ENCODE results near the gene SCOC.
A peak's percentile ranks its signal among the peaks of the same experiment; 100 is the strongest.

The SCOC gene

DNA sequence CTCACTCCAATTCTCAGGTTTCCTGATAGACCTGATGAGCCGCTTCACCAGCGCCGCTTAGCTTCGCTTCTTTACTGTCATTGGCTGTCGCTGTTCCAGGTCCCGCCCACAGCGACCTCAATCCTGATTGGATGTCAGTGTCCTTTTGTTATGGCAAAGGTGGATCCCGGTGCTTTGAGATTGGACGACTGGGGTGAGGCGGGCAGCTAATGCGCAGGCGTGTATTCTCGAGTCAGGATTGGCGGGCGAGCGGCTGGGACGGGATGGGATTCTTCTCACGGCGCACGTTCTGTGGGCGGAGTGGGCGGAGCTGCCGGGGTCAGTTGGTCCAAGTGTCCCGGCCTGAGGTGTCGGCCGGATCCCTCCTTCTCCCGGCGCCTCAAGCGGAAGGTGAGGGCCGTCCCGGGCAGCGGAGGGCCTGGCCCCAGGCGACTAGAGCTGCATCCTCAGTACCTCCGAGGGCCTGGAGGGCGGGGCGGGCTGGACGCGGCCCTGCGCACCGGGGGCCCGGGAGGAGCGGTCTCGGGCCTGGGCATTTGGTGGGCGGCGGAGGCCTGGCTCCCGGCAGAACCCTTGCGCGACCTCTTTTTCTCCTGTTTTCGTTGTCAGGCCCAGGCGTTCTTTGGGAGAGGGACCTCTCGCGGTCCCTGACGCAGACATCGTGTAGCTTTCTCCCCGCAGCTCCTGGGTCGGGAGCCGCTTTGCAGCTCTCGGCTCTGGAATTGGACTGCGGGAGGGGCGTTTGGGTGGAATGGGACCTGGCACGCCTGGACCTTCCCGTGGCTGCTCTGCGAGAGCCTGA is at the start of gene SCOC:
Gene SCOC, plus strand, starts transcription at position 319 of the 802 bp plus-strand sequence. CDS start 5,525 bp downstream, outside the sequence.
- peak; percentile 93 for DNase-seq

DNA sequence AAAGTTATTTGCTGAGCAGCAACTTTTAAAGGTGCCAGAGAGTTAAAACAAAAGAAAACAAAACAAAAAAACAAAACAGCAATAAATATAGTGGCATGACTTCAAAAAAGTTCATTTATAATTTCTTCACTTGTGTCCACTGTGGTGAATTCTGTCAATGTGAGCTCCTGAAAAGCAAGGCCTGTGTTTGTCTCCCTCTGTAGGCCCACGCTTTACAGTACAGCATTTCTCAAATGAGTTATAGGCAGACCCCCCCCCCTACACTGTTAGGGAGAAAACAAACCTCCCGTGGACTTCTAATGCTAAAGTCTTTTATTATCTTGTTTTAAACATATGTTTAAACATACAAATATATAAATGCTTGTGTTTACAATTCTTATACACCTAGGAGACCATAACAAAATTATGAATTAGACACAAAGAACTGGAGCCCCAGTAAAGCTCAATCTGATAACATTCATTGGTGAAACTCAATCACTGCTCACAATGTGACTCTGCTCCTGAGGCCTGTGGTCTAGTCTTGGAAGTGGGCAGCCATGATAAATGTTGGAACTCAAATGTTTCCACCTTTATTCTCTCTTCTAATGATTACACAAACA is 47.0 kb upstream of the SCOC start:
- no peak for DNase-seq

DNA sequence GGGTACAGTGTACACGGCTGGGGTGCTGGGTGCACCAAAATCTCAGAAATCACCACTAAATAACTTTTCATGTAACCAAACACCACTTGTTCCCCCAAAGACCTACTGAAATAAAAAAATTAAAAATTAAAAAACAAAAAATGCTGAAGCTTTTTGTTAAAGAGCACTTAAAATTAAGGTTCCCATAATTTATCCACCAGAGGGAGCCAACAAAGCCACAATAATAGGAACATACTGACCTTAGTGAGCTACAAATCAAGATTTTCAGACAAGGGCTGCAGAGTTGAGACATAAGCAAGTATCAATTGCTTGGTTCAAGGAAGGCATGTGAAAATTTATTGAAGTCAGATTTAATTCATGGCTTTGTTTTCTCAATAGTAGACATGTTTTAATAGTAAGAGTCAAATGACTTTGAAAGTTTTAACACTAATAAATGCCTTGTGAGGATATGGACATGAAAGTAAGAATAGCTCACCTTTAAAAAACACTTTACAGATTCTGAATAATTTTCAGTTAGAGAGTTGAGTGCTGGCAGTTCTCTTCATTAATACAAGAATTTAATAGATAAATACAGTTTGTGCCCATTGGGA is 43.0 kb upstream of the SCOC start:
- no peak for DNase-seq

DNA sequence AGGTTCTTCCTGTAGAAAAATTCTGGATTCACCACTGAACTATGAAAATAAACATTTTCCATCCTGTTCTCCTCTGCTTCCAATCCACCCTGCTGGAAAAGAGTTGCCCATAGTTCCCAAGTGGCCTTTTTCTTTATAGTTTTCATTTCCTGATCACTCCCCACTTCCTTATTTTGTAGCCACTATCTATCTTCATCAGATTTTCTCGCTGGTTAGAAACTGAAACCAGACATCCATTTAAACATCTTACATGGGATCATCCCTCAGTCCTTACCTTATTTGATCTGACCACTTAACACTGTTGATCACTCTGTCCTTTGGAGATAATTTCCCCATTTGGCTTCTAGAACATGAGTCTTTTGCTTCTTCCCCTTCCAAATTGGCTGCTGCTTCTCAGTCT is 42.2 kb upstream of the SCOC start:
- no peak for DNase-seq

DNA sequence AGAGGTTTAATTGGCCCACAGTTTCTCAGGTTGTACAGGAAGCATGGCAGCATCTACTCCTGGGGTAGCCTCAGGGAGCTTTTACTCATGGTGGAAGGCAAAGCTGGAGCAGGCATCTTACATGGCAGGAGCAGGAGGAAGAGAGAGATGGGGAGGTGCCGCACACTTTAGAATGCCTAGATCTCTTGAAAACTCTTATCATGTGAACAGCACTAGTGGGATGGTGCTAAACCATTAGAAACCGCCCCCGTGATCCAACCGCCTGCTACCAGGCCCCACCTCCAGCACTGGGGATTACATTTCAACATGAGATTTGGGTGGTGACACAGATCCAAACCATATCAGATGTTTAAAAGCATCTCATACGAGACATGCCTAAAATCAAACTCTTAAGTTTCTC is 41.6 kb upstream of the SCOC start:
- no peak for DNase-seq

DNA sequence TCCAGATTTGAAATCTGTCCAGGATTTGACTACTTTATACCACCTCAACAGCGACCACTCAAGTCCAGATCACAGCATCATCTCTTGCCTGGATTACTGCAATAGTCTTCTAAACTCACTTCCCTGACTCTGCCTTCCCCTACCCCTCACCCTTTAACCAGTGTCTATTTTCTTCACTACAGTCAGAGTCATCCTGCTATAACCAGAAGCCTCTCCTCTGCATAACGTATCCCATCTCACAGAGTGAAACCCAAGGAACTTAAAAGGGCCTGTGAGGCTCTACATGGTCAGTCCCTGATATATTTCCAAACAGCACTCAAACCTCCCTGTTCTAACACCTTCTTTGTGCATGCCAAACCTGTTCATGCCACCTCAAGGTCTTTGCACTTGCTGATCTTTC is 40.7 kb upstream of the SCOC start:
- no peak for DNase-seq

DNA sequence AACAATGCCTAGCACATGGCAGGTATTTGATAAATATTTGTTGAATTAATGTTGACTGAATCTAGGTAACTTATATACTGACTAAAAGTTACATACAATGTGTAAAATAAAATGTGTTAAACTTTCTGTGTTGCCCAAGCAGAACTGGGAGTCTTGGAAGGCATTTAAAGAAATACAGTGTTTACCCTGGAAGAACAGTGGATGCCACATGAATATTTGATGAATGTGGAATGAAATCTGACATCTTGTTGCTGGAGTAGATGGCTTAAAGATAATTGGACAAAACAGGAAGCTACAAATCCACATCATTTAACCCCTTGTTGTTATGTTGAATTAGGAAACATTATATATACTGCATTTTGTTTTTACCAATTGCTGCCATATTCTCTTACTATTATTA is 39.9 kb upstream of the SCOC start:
- DNase-seq, result no peak

DNA sequence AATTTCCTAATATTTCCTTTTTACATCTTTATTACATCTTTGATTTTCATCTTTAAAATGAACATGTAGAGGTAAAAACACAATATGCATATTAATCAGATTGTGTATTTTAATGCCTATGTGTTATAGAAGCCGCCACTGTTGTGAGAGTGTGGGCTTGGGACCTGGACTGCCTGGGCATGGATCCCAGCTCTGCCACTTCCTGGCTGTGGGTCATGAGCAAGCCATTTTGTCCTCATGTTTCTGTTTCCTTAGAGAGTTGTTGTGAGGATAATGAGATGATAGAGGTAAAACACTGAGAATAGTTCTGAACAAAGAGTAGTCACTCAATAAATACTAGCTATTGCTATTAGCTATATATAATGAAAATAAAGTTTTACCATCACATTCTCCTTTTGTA is 38.4 kb upstream of the SCOC start:
- DNase-seq, result no peak

DNA sequence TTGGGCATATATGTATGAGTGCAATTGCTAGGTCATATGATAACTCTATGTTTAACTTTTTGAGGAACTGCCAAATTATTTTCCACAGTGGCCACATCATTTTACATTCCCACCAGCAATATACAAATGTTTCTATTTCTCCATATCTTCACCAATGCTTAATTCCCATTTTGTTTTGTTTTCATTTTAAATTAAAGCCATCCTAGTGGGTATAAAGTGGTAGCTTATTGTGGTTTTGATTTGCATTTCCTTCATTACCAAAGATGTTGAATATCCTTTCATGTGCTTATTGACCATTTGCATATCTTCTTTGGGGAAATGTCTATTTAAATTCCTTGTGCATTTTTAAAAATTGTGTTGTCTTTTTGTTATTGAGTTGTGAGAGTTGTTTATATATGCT is 36.7 kb upstream of the SCOC start:
- DNase-seq, result no peak

DNA sequence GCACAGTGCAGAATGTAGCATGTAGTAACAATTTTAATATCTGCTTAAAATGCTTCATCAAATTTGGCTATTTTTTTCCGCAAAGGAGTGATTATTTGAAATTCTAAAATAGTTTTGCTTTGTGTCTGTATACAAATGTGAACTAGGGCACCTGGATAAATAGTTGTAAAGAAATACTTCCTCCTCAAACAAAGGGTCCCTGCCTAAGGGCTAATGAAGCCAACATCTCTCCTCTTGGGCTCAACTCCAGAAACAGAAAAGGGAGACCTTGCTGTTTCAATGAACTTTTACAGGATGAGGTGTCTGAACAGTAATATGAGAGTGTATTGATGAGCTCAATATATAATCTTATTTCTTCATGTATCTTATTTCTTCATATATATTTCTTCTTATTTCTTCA is 30.8 kb upstream of the SCOC start:
- DNase-seq, result no peak

DNA sequence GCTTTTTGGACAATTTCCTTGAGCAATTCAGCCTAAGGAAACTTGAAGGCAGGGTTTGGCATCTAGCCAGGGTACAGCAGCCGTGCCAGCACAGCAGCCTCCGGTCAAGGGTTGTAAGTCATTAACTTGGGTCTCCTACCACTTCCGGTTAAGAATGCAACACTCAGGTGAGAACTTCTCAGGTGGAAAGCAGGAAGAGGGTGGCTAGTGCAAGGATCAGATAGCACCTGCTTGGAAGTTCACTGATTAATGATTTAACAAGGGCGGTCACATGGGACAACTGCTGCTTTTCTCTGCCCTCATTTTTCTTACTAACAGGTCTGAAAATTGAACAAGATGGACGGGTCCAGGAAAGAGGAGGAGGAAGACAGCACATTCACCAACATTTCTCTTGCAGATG is 30.1 kb upstream of the SCOC start:
- no peak for DNase-seq

DNA sequence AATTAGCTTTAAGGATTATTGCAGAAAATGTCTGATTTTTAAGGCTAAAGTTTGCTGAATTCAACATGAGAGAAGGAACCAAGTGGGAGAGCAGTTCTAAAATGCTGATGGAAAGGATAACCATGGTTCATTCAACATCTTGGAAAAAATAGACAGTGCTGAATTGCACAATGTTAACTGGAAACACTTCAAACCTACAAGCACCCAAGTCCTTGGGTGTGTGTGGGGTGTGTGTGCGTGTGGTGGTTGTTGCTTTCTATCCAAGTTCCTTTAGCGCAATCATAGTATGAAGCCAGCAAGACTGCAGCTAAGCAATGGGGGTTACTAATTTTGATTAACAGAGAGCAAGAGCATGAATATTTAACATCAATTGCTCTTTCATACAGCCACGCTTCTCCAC is 29.3 kb upstream of the SCOC start:
- DNase-seq, result no peak

DNA sequence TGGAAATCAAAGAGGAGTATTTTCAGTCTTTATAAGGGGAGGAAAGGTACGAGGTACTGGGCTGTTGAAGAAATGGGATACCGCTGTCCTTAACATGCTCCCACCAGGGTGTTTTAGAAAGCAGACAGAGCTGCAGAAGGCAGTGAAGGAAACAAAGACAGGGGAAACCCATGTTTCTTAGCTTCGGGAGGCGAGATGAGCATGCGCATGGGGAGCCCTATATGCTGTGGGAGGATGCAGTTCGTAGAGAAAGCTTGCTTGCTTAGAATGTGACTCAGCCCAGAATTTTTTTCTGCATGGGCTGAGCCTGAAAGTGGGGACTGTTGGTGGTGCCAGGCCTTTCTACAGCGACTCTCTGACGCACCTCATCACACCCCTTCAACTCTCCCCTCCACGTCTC is 28.8 kb upstream of the SCOC start:
- DNase-seq, result no peak

DNA sequence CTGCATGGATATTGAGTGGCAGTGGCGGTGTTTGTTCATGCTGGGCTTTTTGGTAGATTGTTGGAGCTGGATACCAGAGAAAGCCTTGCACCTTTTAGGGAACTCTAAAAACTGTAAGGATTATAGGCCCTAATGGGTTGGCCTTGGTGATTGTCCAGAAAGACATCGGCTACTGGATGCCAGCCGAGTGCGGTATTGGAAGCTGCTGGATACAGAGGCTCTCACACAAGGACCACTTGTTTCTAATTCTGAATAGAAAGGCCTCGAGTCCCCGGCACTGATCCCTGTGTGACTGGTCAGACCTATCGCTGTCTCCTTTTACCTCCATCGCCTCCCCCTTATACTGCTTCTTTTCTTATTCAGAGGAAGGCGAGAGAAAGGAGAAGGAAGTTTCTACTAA is 27.3 kb upstream of the SCOC start:
- no peak for DNase-seq

DNA sequence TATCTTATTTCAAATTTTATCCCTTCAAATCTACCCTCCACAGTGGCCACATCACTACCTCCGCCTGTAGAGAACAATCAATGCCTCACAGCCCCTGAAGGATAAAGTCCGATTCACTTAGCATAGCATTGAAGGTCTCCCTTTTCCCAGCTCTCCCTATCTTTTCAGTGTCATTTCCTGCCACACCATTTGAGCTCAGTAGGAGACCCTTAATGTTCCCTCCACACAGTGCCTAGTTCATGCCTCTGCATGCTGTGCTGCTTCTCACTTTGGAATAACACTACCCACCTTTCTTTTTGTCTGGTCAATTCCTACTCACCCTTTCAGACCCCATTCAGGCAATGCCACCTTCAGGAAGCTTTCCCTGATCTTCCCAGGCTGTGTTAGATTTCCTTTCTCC is 23.6 kb upstream of the SCOC start:
- no peak for DNase-seq

DNA sequence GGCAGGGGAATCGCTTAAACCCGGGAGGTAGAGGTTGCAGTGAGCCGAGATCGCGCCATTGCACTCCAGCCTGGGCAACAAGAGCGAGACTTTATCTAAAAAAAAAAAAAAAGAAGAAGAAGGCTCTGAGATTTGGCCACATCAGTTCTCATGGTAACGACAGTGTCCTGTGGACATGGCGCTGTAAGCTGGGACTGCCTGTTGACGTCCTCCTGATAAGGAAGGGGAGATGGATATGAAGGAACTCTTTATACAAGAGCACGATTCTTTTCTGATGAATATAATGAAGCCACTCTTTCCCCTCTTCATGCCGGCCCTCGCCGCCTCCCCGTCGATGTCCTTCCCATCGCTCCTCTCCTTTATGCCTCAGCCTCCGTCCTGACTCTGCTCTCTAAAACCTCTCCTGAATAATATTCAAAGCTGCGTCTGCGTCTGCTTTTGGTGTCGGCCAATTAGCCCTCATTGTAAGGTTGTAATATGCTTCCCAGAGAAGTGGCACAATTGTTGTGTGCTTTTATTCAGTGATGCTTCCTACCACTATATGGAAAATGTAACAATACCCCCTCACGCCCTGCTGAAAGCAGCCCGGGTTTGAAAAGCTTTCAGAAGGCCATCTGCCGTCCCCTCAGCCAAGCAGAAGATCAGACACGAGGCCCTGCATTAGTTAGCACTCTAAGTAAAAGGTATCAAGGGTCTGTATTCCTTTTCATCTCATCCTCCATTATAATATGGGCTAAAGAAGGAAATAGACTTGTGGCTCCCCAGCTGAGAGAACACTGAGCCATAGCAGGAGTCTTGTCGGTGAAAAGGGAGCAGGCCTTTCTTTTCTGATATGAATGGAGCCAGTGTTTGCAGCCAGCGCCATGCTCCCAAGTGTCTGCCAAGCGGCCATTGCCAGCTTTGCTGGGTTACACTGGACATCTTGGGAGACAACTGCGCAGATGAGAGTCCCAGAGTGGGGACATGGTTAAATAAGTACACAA is 22.1 kb upstream of the SCOC start:
- DNase-seq, result no peak

DNA sequence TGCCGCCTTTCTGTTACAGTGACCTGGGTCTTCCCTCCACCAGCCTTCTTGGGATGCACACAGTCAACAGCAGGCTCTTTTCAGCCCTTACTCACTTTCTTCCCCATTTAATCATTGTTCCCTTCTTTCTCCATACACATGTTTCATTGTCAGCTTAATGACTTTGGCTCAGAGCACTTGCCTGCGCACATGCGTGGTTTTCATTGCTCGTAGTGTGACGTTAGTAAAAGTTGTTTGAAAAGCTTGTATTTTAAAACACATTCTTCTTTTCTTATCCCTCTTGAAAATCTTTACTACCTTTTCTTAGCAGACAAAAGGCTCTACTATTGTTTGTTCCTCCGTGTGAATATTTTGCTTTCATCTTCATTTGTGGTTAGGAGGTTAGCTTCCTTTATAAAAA is 19.7 kb upstream of the SCOC start:
- no peak for DNase-seq

DNA sequence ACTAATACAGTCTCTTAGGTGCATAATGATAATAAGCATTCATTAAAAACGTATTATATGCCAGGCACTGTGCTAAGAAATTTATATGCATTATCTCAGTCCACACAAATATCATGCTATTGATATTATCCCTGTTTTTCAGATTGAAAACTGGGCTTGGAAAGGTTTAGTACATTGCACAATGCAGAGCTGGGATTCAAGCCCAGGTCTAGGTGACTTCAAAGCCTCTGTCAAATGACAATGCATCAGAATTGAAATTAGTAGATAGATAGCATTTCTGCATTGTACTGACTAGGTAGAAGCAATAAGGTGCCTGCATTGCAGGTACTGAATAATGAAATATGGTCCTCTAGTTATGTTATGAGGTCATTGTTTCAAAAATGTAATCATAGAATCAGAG is 18.2 kb upstream of the SCOC start:
- DNase-seq, result no peak

DNA sequence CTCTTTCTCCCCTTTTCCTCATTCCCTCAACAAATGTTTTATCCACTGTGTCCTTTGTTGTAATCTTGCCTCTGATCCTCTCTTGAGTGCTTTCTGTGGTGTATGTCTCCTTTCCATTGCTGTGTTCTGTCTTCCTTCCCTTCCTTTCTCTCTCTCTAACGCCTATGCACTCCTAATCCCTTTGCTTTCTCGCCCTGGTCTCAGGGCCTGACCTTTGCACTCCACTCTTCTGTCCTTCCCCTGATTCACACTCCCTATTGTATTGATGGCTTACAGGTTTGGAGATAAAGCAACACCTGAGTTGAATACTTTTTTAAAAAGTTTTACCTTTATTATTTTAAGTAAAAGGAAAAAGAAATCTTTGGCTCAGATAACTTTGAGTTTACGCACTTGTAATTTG is 15.6 kb upstream of the SCOC start:
- DNase-seq, result no peak

DNA sequence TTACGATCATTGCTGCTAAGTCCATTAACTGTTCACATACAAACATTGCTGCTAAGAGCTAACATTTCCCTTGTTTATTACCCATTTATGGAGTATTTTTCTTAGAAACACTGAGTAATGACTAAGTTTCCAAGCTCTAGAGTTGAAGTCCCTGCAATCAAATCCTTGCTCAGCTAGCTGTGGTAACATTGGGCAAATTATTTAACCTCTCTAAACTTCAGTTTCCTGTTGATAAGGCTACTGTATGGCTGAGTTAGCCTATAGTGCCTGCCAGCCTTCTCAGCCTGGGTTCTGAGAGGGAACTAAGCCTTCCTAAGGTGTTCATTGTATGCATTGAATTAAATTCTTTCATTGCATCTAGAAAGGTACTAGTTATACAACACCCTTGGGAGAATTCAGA is 15.2 kb upstream of the SCOC start:
- DNase-seq, result no peak

DNA sequence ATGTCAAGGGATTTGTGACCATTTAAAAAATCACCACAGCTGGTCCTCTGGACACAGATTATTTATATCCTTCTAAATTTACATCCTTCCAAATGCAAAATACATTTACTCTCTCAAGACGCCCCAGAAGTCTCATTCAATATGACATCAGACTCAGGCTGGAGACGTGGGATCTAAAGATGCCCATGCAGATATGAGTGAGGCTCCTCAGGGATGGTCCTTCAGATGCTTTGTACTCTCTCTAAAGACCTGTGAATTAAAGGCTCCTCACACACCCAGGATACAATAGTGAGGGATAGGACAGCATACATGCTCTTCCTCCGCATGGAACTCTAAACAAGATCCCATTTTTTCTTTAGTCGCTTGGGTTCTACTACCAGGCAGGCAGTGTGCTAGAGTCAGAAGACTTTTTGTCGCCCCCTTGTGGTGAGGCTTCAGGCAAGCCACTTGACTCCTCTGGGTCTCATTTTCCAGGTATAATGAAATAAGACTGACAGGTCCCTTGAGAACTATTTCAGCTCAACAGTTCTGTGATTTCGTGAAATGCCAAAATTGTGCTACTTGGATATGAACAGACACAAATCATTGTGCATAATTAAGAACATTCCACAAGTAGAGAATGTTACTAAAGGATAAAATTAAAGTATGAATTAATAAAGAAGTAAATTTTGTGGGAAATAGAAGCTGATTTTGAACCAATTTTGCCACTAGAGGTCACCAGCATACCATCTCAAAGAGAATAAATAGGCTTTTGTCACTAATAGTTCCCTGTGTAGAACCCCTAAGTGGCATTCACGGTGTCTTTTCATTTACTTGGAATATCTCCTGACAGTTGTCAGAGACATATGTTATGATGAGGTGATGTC is 13.7 kb upstream of the SCOC start:
- peak; percentile 72 for DNase-seq

DNA sequence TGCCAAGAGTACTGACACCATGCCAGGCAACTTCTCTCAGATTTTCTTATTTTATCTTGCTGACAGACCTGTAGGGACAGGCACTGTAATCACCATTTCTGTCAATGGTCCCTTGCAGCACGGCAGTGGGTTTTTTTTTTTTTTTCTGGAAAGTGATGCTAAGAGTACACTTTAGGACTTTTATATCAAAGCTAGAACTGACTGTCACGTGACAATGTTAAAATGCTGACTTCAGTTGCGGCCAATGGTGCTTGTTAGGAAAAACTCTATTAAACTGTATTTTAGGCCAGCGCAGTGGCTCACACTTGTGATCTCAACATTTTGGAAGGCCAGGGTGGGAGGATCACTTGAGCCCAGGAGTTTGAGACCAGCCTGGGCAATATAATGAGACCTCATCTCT is 12.3 kb upstream of the SCOC start:
- no peak for DNase-seq
